ENCODE measurements around the gene ATP9B. TPM values are rescaled to one million over a fixed set of nuclear protein-coding genes. Genes with fewer than 3 reads are reported as not detected.
"Not testable (repeated sequence)": the region's sequence is repeated elsewhere in the genome, so short reads cannot be mapped to it uniquely, and the experiment has no call there.

Gene ATP9B
- total RNA-seq, 1 donor from 2014 or later, result 52.0 TPM

GRCh38 chr18:79372461-79372860 lies 303.3 kb downstream of the ATP9B start:
- Mint-ChIP-seq H3K4me3 (no peak overlapping the region), H3K9me3 (no peaks in the 10 kb centered on the region), H3K4me1 (peaks cover 6% of the 10 kb centered on the region), H3K27ac (no peak overlapping the region), H3K27me3 (ENCODE audit: low read depth) (no peaks in the 10 kb centered on the region), H3K36me3 (peaks cover 19% of the 10 kb centered on the region)
- no peak for DNase-seq (ENCODE audit: low spot score in 2 of 2, unreplicated experiment in 2 of 2)
- no peak for TF ChIP-seq CTCF (IDR thresholded peaks at IDR 0.05; ENCODE audit: unreplicated experiment)

GRCh38 chr18:79372991-79373390 lies 303.8 kb downstream of the ATP9B start:
- Mint-ChIP-seq H3K4me3 (no peak overlapping the region), H3K4me1 (peaks cover 5% of the 10 kb centered on the region), H3K36me3 (peaks cover 20% of the 10 kb centered on the region)

GRCh38 chr18:79373736-79374135 lies 304.5 kb downstream of the ATP9B start:
- no peak for TF ChIP-seq CTCF (IDR thresholded peaks at IDR 0.05; ENCODE audit: unreplicated experiment)
- DNase-seq (ENCODE audit: low spot score in 2 of 2, unreplicated experiment in 2 of 2), result no peak
- Mint-ChIP-seq H3K36me3 (peaks cover 24% of the 10 kb centered on the region), H3K4me3 (no peak overlapping the region), H3K4me1 (peaks cover 5% of the 10 kb centered on the region), H3K9me3 (no peaks in the 10 kb centered on the region), H3K27ac (no peak overlapping the region), H3K27me3 (ENCODE audit: low read depth) (no peaks in the 10 kb centered on the region)

More at GRCh38 chr18:79372991-79373390, 303.8 kb downstream of the ATP9B start:
- H3K27me3 Mint-ChIP-seq (ENCODE audit: low read depth), result no peaks in the 10 kb centered on the region
- TF ChIP-seq CTCF (IDR thresholded peaks at IDR 0.05; ENCODE audit: unreplicated experiment), result no peak
- H3K9me3 Mint-ChIP-seq, result no peaks in the 10 kb centered on the region
- DNase-seq (ENCODE audit: low spot score in 2 of 2, unreplicated experiment in 2 of 2), result no peak
- H3K27ac Mint-ChIP-seq, result no peak overlapping the region

- Mint-ChIP-seq H3K9me3 (no peaks in the 10 kb centered on the region), H3K27ac (no peak overlapping the region), H3K4me3 (no peak overlapping the region), H3K27me3 (ENCODE audit: low read depth) (no peaks in the 10 kb centered on the region), H3K36me3 (peaks cover 24% of the 10 kb centered on the region), H3K4me1 (peaks cover 5% of the 10 kb centered on the region)
- TF ChIP-seq CTCF (IDR thresholded peaks at IDR 0.05; ENCODE audit: unreplicated experiment), result no peak
- no peak for DNase-seq (ENCODE audit: low spot score in 2 of 2, unreplicated experiment in 2 of 2)
Measured at GRCh38 chr18:79374408-79375171, 305.4 kb downstream of the ATP9B start.

GRCh38 chr18:79375441-79376154 lies 306.4 kb downstream of the ATP9B start:
- no peaks in the 10 kb centered on the region for H3K27me3 Mint-ChIP-seq (ENCODE audit: low read depth)
- H3K27ac Mint-ChIP-seq, result no peak overlapping the region
- no peak for TF ChIP-seq CTCF (IDR thresholded peaks at IDR 0.05; ENCODE audit: unreplicated experiment)
- no peaks in the 10 kb centered on the region for H3K9me3 Mint-ChIP-seq
- peaks cover 20% of the 10 kb centered on the region for H3K36me3 Mint-ChIP-seq
- H3K4me1 Mint-ChIP-seq, result peaks cover 5% of the 10 kb centered on the region
- no peak for DNase-seq (ENCODE audit: low spot score in 2 of 2, unreplicated experiment in 2 of 2)
- no peak overlapping the region for H3K4me3 Mint-ChIP-seq

GRCh38 chr18:79376661-79377060 lies 307.5 kb downstream of the ATP9B start:
- H3K9me3 Mint-ChIP-seq; H3K27me3 Mint-ChIP-seq (ENCODE audit: low read depth); H3K4me1 Mint-ChIP-seq; H3K4me3 Mint-ChIP-seq; H3K27ac Mint-ChIP-seq; DNase-seq (ENCODE audit: low spot score in 2 of 2, unreplicated experiment in 2 of 2): not testable (repeated sequence)
- peaks cover 17% of the 10 kb centered on the region for H3K36me3 Mint-ChIP-seq
